IMR-90 (cell line): ENCODE results near the gene TMEM176A. TPM values are rescaled to one million over a fixed set of nuclear protein-coding genes. Genes with fewer than 3 reads are reported as not detected.

Experiments
- ATAC-seq: fragments of 200-7000 bp; cut with Tn5 transposase; 2 replicates; pipeline ENCODE4 v1.9.1; 2020; ENCODE audit warnings: low read depth, mild to moderate bottlenecking, moderate library complexity
- BruUV-seq: library from RNA; stranded (reverse); fragments of 400-500 nt; replicated peaks from 2 replicates; lab custom pipeline; 2021; lab: Mats Ljungman, UMichigan
- CTCF ChIA-PET: fragments of 300-600 bp; formaldehyde crosslinking; extraction: SDS; loops from one replicate; lab custom pipeline; 2021; ENCODE audit warnings: antibody characterized with exemption; lab: Yijun Ruan, JAX
- POLR2A ChIA-PET: fragments of 300-600 bp; sonication (Branson Sonifier 250); formaldehyde crosslinking; loops from one replicate; lab custom pipeline; 2022; ENCODE audit warnings: antibody characterized with exemption; ENCODE audit not compliant: unreplicated experiment; lab: Charles Lee
- DNase-seq: peaks from one replicate; pipeline ENCODE4 v3.0.0; 2013
- H2AFZ ChIP-seq: replicated peaks from 2 replicates; pipeline ENCODE3; 2013; ENCODE audit warnings: low read length, mild to moderate bottlenecking; ENCODE audit not compliant: poor library complexity
- H2AK5ac ChIP-seq: 2 replicates; pipeline ENCODE4 v1.6.1; 2013; ENCODE audit warnings: low read depth, low read length, inconsistent platforms
- H2AK9ac ChIP-seq: replicated peaks from 2 replicates; pipeline ENCODE3; 2013; ENCODE audit warnings: mild to moderate bottlenecking, low read depth, low read length, moderate library complexity; ENCODE audit not compliant: poor library complexity
- H2BK120ac ChIP-seq: 2 replicates; pipeline ENCODE4 v1.6.1; 2013; ENCODE audit warnings: low read depth, low read length, inconsistent platforms
- H2BK15ac ChIP-seq: 3 replicates; pipeline ENCODE4 v1.6.1; 2013; ENCODE audit warnings: low read depth, low read length, inconsistent platforms
- H2BK20ac ChIP-seq: 2 replicates; pipeline ENCODE4 v1.6.1; 2013; ENCODE audit warnings: low read depth, mild to moderate bottlenecking, inconsistent platforms, low read length, moderate library complexity
- H2BK5ac ChIP-seq: 2 replicates; pipeline ENCODE4 v1.6.1; 2013; ENCODE audit warnings: mild to moderate bottlenecking, low read depth, low read length, inconsistent platforms; ENCODE audit not compliant: poor library complexity, severe bottlenecking
- H3K14ac ChIP-seq: replicated peaks from 2 replicates; pipeline ENCODE4 v1.6.1; 2013; ENCODE audit warnings: low read depth, low read length, inconsistent platforms
- H3K18ac ChIP-seq: 2 replicates; pipeline ENCODE4 v1.6.1; 2013; ENCODE audit warnings: low read depth, low read length, control low read depth
- H3K23ac ChIP-seq: 2 replicates; pipeline ENCODE4 v1.6.1; 2013; ENCODE audit warnings: low read depth, low read length, inconsistent platforms
- H3K27ac ChIP-seq: 2 replicates; pipeline ENCODE4 v1.5.1; 2013; ENCODE audit warnings: mild to moderate bottlenecking, control low read depth, low read length; ENCODE audit not compliant: insufficient read depth
- H3K27me3 ChIP-seq: 2 replicates; pipeline ENCODE4 v1.6.1; 2013; ENCODE audit warnings: low read length; ENCODE audit not compliant: control insufficient read depth, insufficient read depth
- H3K36me3 ChIP-seq: 2 replicates; pipeline ENCODE4 v1.6.1; 2013; ENCODE audit warnings: low read length, mixed read lengths; ENCODE audit not compliant: control insufficient read depth, insufficient read depth
- H3K4ac ChIP-seq: 2 replicates; pipeline ENCODE4 v1.6.1; 2013; ENCODE audit warnings: low read depth, low read length, inconsistent platforms
- H3K4me1 ChIP-seq: 2 replicates; pipeline ENCODE4 v1.6.1; 2013; ENCODE audit warnings: low read length, mixed read lengths; ENCODE audit not compliant: control insufficient read depth, insufficient read depth
- H3K4me2 ChIP-seq: 2 replicates; pipeline ENCODE4 v1.6.1; 2013; ENCODE audit warnings: low read depth, mild to moderate bottlenecking, control low read depth, low read length, moderate library complexity
- H3K4me3 ChIP-seq: 2 replicates; pipeline ENCODE4 v1.5.1; 2013; ENCODE audit warnings: low read depth, mild to moderate bottlenecking, control low read depth, low read length, moderate library complexity; ENCODE audit not compliant: insufficient read depth
- H3K56ac ChIP-seq: 2 replicates; pipeline ENCODE4 v1.6.1; 2013; ENCODE audit warnings: low read length, inconsistent platforms; ENCODE audit not compliant: insufficient read depth; ENCODE audit errors: extremely low read depth
- H3K79me1 ChIP-seq, 2 experiments: 2 replicates each; pipeline ENCODE4 v1.6.1; 2013; ENCODE audit warnings: low read length in 2 of 2, inconsistent platforms in 1 of 2, low read depth in 1 of 2
- H3K9ac ChIP-seq: 2 replicates; pipeline ENCODE4 v1.6.1; 2013; ENCODE audit warnings: low read depth, low read length, control low read depth
- H3K9me1 ChIP-seq: 2 replicates; pipeline ENCODE4 v1.6.1; 2013; ENCODE audit warnings: low read length, inconsistent platforms; ENCODE audit not compliant: insufficient read depth
- H3K9me3 ChIP-seq: 2 replicates; pipeline ENCODE4 v1.6.1; 2013; ENCODE audit warnings: low read length; ENCODE audit not compliant: control insufficient read depth, insufficient read depth
- H4K20me1 ChIP-seq: 2 replicates; pipeline ENCODE4 v1.6.1; 2013; ENCODE audit warnings: low read length, inconsistent platforms; ENCODE audit not compliant: insufficient read depth
- H4K5ac ChIP-seq: 2 replicates; pipeline ENCODE4 v1.6.1; 2013; ENCODE audit warnings: mild to moderate bottlenecking, low read depth, low read length, control low read depth
- H4K8ac ChIP-seq, 2 experiments: 2 replicates each; pipeline ENCODE4 v1.6.1; 2013; ENCODE audit warnings: low read depth in 2 of 2, low read length in 2 of 2, control low read depth in 1 of 2, inconsistent platforms in 1 of 2
- H4K91ac ChIP-seq: 2 replicates; pipeline ENCODE4 v1.6.1; 2013; ENCODE audit warnings: low read depth, low read length, inconsistent platforms; ENCODE audit not compliant: insufficient read depth
- BHLHE40 ChIP-seq: fragments of 150-350 bp; IDR thresholded peaks from 2 replicates; pipeline ENCODE4 v1.6.1; 2016; ENCODE audit warnings: mild to moderate bottlenecking, low read depth, low read length
- CEBPB ChIP-seq: IDR thresholded peaks from 2 replicates; pipeline ENCODE4 v1.6.1; 2012; ENCODE audit warnings: low read depth, low read length, improper control_type of control experiment
- CHD1 ChIP-seq: IDR thresholded peaks from 2 replicates; pipeline ENCODE4 v1.6.1; 2012; ENCODE audit warnings: low read depth, low read length, improper control_type of control experiment
- ELK1 ChIP-seq: fragments of 150-350 bp; IDR thresholded peaks from 2 replicates; pipeline ENCODE4 v1.6.1; 2016; ENCODE audit warnings: low read depth, mild to moderate bottlenecking, low read length, moderate library complexity, borderline replicate concordance
- FOS ChIP-seq: fragments of 150-350 bp; IDR thresholded peaks from 2 replicates; pipeline ENCODE4 v1.6.1; 2016; ENCODE audit warnings: low read depth, low read length
- MAFK ChIP-seq: IDR thresholded peaks from 2 replicates; pipeline ENCODE4 v1.6.1; 2012; ENCODE audit warnings: low read depth, low read length, improper control_type of control experiment
- MXI1 ChIP-seq: IDR thresholded peaks from 2 replicates; pipeline ENCODE4 v1.6.1; 2012; ENCODE audit warnings: low read depth, mild to moderate bottlenecking, low read length, moderate library complexity, borderline replicate concordance
- NFE2L2 ChIP-seq: fragments of 150-350 bp; IDR thresholded peaks from 2 replicates; pipeline ENCODE4 v1.6.1; 2016; ENCODE audit warnings: low read depth, mild to moderate bottlenecking, low read length
- POLR2A ChIP-seq: IDR thresholded peaks from 2 replicates; pipeline ENCODE4 v1.6.1; 2012; ENCODE audit warnings: mild to moderate bottlenecking, low read depth, low read length
- RCOR1 ChIP-seq: IDR thresholded peaks from 2 replicates; pipeline ENCODE4 v1.6.1; 2012; ENCODE audit warnings: mild to moderate bottlenecking, low read length, improper control_type of control experiment; ENCODE audit not compliant: insufficient replicate concordance
- SMC3 ChIP-seq: fragments of 150-350 bp; IDR thresholded peaks from 2 replicates; pipeline ENCODE4 v1.6.1; 2016; ENCODE audit warnings: low read depth, mild to moderate bottlenecking, antibody characterized with exemption, low read length, moderate library complexity
- USF2 ChIP-seq: fragments of 150-350 bp; IDR thresholded peaks from 2 replicates; pipeline ENCODE4 v1.6.1; 2017; ENCODE audit warnings: mild to moderate bottlenecking, antibody characterized with exemption, low read length, low read depth
- WGBS, 2 experiments: methylation state at CpG; one replicate each; pipeline versions ENCODE4 v1.1.5 to v1.1.7; 2013; ENCODE audit warnings: missing lambda C conversion rate in 2 of 2; ENCODE audit not compliant: insufficient read length in 1 of 2; ENCODE audit errors: extremely low coverage in 2 of 2; 5-methylcytosine and 5-hydroxymethylcytosine counted together
- dilution Hi-C: fragments of 300-500 bp; cut with HindIII; formaldehyde crosslinking; loops from one replicate; pipeline ENCODE4 v1.14.3; 2018; ENCODE audit warnings: low sequenced_read_pairs; ENCODE audit not compliant: unreplicated experiment
- in situ Hi-C: fragments of 300-500 bp; cut with MboI; formaldehyde crosslinking; loops from 3 replicates; pipeline ENCODE4 v1.14.3; 2019; ENCODE audit warnings: low sequenced_read_pairs, inconsistent platforms, mixed read lengths
- intact Hi-C: fragments of 100-400 bp; cut with micrococcal nuclease; formaldehyde crosslinking; loops from 2 replicates; pipeline ENCODE4 v1.10.0; 2022
- polyA plus RNA-seq, 3 experiments: library from polyadenylated mRNA; depleted of rRNA; stranded (reverse); fragments of >200 nt; gene quantifications; 2 replicates each; pipeline ENCODE4 v1.2.3, GENCODE V29; 2012; ENCODE audit warnings: low replicate concordance in 1 of 3
- total RNA-seq: library from RNA; depleted of rRNA; stranded (reverse); fragments of >200 nt; gene quantifications from 2 replicates; pipeline ENCODE4 v1.2.3, GENCODE V29; 2012

The TMEM176A gene
- total and polyA plus RNA-seq, 2 of the 4 experiments (the other 2 are of a cell fraction) = not detected

GRCh38 chr7:150854066-150855000 is 53.8 kb downstream of the TMEM176A start:
- Histone ChIP-seq H3K4me3 (no peak overlapping the region), H3K18ac (no peak overlapping the region), H3K14ac (no peak overlapping the region), H3K9me1 (no peaks in the 10 kb centered on the region), H2BK15ac (no peak overlapping the region), H3K9me3 (no peaks in the 10 kb centered on the region; the same call in 1 of the 2 replicates), H3K4me2 (no peak overlapping the region), H2BK5ac (no peak overlapping the region), H4K20me1 (no peaks in the 10 kb centered on the region), H2AFZ (no peak overlapping the region), H3K27ac (no peak overlapping the region), H2BK20ac (no peak overlapping the region), H3K23ac (no peak overlapping the region), H3K27me3 (peaks cover 9% of the 10 kb centered on the region; the same call in 1 of the 2 replicates), H3K4me1 (no peaks in the 10 kb centered on the region), H4K5ac (no peak overlapping the region), H3K9ac (no peak overlapping the region), H4K8ac (no peak overlapping the region), H3K36me3 (no peaks in the 10 kb centered on the region), H2AK5ac (no peak overlapping the region), H2AK9ac (no peak overlapping the region), H3K56ac (no peak overlapping the region), H2BK120ac (no peak overlapping the region), H3K79me1 (no peaks in the 10 kb centered on the region), H4K91ac (no peak overlapping the region), H3K4ac (no peak overlapping the region)
- WGBS, 2 experiments = 23% methylated on average over 3 of the region's 19 CpGs; no CpG with 5 or more reads in 1 of the 2 experiments
- in situ Hi-C loops (no loop called here), intact Hi-C loops (no loop called here), dilution Hi-C loops (no loop called here)
- POLR2A ChIA-PET = no interaction called here
- TF ChIP-seq USF2 (no peak), CHD1 (no peak), SMC3 (no peak), CEBPB (no peak), MAFK (no peak), POLR2A (no peak), NFE2L2 (no peak), RCOR1 (no peak), FOS (no peak), MXI1 (no peak), BHLHE40 (no peak), ELK1 (no peak)
- CTCF ChIA-PET = no interaction called here
- no peak for ATAC-seq
- BruUV-seq = no TSS peak
- no peak for DNase-seq
